ENCODE measurements around the gene NRG4. TPM values are rescaled to one million over a fixed set of nuclear protein-coding genes. Genes with fewer than 3 reads are reported as not detected.

Gene NRG4
- total and polyA plus RNA-seq, 2 experiments from 2014 or later = 0.15 to 1.2 TPM

DNA sequence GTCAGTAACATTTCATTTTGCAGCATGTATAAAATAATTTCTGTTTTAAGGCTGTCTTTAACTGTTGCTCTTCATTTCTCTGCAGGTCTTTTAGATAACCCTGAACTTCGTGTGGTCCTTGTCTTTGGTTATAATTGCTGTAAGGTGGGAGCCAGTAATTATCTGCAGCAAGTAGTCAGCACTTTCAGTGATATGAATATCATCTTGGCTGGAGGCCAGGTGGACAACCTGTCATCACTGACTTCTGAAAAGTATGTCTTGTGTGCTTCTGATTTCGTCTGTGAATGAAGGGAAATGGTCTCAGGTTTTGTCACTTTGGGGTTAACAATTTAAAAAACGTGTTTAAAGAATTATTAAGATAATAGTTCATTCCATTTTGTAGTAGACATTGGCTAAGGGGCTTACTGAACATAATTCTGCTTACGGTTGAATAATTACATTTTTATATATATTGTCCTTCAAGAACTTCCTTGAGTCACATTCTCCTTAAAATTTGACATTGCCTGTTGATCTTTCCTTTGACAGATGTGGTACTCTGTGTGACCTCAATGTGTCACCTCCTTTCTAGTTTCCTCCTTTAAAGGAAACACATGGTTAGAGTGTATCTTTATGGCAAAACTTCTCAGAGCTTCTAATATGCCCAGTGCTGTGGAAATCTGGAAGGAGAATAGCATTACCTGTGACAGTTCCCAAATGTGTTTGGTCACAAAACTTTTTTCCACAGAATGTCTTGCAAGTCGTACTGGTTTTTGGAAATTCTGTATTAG is 82.2 kb downstream of the NRG4 start:
- H3K27ac ChIP-seq = peak overlapping the region; percentile 51
- H3K27me3 ChIP-seq = no peaks in the 10 kb centered on the region
- H3K4me1 ChIP-seq (ENCODE audit: low read depth) = peaks cover 27% of the 10 kb centered on the region
- DNase-seq (ENCODE audit: low read depth in 1 of 2, low spot score in 1 of 2) = peak in 1 of 2 donors; percentile 29
- no peaks in the 10 kb centered on the region for H3K9me3 ChIP-seq (ENCODE audit: low read depth)
- TF ChIP-seq, protein P1, sequence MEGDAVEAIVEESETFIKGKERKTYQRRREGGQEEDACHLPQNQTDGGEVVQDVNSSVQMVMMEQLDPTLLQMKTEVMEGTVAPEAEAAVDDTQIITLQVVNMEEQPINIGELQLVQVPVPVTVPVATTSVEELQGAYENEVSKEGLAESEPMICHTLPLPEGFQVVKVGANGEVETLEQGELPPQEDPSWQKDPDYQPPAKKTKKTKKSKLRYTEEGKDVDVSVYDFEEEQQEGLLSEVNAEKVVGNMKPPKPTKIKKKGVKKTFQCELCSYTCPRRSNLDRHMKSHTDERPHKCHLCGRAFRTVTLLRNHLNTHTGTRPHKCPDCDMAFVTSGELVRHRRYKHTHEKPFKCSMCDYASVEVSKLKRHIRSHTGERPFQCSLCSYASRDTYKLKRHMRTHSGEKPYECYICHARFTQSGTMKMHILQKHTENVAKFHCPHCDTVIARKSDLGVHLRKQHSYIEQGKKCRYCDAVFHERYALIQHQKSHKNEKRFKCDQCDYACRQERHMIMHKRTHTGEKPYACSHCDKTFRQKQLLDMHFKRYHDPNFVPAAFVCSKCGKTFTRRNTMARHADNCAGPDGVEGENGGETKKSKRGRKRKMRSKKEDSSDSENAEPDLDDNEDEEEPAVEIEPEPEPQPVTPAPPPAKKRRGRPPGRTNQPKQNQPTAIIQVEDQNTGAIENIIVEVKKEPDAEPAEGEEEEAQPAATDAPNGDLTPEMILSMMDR (IDR thresholded peaks at IDR 0.05; ENCODE audit: low read depth, low read length) = no peak
- no peak overlapping the region for H3K4me3 ChIP-seq
- H3K36me3 ChIP-seq = peaks cover 35% of the 10 kb centered on the region

DNA sequence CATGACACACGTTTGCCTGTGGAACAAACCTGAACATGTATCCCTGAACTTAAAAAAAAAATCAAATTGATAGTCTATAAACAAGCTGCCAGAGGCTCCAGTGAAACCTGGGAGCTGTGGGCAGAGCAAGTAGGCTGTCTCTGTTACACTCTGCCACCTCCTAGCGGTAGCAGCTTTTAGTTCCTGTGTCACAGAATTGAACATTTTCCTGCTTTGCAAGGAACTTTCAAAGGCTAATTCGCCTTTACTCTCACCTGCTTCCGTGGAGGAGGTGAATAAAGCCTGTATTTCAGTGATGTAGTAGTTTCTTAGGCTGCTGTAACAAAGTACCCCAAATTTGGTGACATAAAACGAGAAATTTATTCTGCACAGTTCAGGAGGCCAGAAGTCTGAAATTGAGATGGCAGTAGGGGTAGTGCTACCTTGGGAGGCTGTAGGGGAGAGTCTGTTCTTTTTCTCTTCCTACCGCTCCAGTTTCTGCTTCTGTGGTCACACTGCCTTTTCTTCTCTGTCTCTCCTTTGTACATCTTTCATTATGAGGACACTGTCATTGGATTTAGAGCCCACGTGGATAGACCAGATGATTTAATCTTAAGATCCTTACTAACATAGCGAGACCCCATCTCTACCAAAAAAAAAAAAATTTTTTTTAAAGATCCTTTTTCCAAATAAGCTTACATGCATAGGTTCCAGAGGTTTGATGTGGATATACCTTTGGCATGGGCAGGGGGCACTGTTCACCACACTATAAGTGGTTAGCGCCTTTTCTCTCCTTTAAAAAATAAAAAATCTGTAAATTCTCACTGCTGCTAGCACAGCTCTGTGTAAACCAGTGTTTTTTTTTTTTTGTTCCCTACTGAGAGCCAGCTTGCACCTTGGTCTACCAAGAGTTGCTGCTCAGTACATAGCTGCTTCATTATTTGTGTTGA is 83.3 kb downstream of the NRG4 start:
- peaks cover 25% of the 10 kb centered on the region for H3K36me3 ChIP-seq
- TF ChIP-seq, protein P1 (IDR thresholded peaks at IDR 0.05; ENCODE audit: low read depth, low read length) = peak; percentile 46
- H3K4me1 ChIP-seq (ENCODE audit: low read depth) = peaks cover 33% of the 10 kb centered on the region
- no peaks in the 10 kb centered on the region for H3K9me3 ChIP-seq (ENCODE audit: low read depth)
- H3K4me3 ChIP-seq = no peak overlapping the region
- H3K27ac ChIP-seq = no peak overlapping the region
- no peaks in the 10 kb centered on the region for H3K27me3 ChIP-seq
- peak; percentile 43 to 76 for DNase-seq (ENCODE audit: low read depth in 1 of 2, low spot score in 1 of 2)

DNA sequence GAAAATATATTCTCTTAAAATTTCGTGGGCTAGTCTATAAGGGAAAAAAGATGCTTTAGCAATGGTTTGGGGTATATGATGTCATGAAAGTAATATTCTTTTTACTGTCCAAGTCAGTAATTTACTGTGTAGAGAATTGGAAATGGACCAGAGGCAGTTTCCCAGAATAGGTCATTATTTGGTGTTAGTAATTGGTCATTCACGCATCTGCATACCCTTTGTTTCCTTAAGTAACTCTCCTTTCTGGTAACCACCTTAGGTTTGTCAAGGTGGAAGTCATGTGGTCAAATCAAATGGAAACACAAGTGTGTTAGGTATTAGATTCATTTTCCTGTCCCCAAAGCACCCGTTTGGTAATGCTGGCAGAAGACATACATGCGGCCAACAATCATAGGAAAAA is 84.6 kb downstream of the NRG4 start:
- DNase-seq (ENCODE audit: low read depth in 1 of 2, low spot score in 1 of 2) = no peak
- TF ChIP-seq, protein P1 (IDR thresholded peaks at IDR 0.05; ENCODE audit: low read depth, low read length) = no peak
- peaks cover 13% of the 10 kb centered on the region for H3K36me3 ChIP-seq

DNA sequence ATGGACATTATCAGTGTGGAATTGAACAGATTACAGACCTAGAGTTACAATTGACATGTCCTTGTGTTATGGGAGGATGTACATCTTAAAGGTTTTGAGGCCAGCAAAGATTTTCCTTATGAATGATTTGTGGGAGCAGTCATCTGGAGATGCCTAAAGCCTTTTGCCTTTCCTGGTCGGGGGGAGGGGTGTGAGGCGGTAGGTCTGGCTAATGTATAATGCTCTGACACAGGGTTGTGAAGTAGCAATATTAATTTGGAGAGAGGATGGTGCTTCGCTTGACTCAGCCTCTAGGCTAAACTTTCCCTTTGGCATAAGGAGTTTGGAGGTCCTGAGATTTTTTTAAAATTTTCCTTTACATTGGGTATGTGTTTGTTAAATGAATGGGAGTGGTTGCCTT is 85.3 kb downstream of the NRG4 start:
- DNase-seq (ENCODE audit: low read depth in 1 of 2, low spot score in 1 of 2) = no peak
- Histone ChIP-seq H3K9me3 (ENCODE audit: low read depth) (no peaks in the 10 kb centered on the region), H3K36me3 (peaks cover 13% of the 10 kb centered on the region), H3K27me3 (no peaks in the 10 kb centered on the region), H3K4me3 (no peak overlapping the region), H3K27ac (no peak overlapping the region), H3K4me1 (ENCODE audit: low read depth) (peaks cover 33% of the 10 kb centered on the region)
- TF ChIP-seq, protein P1 (IDR thresholded peaks at IDR 0.05; ENCODE audit: low read depth, low read length) = no peak

More for the DNA sequence above, 84.6 kb downstream of the NRG4 start:
- Histone ChIP-seq H3K27ac (no peak overlapping the region), H3K27me3 (no peaks in the 10 kb centered on the region), H3K4me1 (ENCODE audit: low read depth) (peaks cover 33% of the 10 kb centered on the region), H3K4me3 (no peak overlapping the region), H3K9me3 (ENCODE audit: low read depth) (no peaks in the 10 kb centered on the region)

DNA sequence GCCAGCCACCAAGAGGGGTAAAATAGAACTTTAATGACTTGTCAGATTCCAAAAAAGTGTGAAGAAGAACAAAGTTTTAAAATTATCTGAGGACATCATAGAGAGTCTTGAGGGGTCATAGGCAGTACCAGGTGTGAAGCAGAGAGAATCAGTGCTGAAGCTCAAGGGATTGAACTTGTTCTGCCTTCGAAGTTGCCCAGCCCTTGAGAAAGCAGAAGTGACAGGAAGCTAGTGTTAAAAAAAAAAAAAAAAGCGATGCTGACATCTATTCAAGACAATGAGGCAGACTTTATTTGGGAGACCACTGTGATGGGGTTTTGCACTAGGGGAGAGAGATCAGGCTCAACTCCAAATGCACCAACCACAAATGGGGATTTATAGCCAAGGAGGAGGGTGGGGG is 86.8 kb downstream of the NRG4 start:
- Histone ChIP-seq H3K9me3 (ENCODE audit: low read depth) (no peaks in the 10 kb centered on the region), H3K4me1 (ENCODE audit: low read depth) (peaks cover 30% of the 10 kb centered on the region), H3K27ac (peak overlapping the region; percentile 53), H3K36me3 (peaks cover 5% of the 10 kb centered on the region), H3K4me3 (no peak overlapping the region), H3K27me3 (no peaks in the 10 kb centered on the region)
- TF ChIP-seq, protein P1 (IDR thresholded peaks at IDR 0.05; ENCODE audit: low read depth, low read length) = no peak
- DNase-seq (ENCODE audit: low read depth in 1 of 2, low spot score in 1 of 2) = no peak

Data from cardiac muscle cell (in vitro differentiated cells and primary cell).